Parathyroid adenoma (tissue), 2 donors: ENCODE results near the gene ART5.
"Not testable (repeated sequence)": the region's sequence is repeated elsewhere in the genome, so short reads cannot be mapped to it uniquely, and the experiment has no call there.

Experiments
- H2AFZ ChIP-seq: fragments of 300-600 bp; sonication (generic); one replicate; pipeline ENCODE4 v1.7.0; 2017; ENCODE audit warnings: antibody characterized with exemption, mild to moderate bottlenecking
- H3K27ac ChIP-seq: fragments of 300-600 bp; sonication (generic); one replicate; pipeline ENCODE4 v1.7.0; 2017
- H3K27me3 ChIP-seq: fragments of 300-600 bp; sonication (generic); one replicate; pipeline ENCODE4 v1.7.0; 2017; ENCODE audit warnings: low read length; ENCODE audit not compliant: control insufficient read depth, insufficient read depth
- H3K36me3 ChIP-seq: fragments of 300-600 bp; sonication (generic); one replicate; pipeline ENCODE4 v1.7.0; 2017; ENCODE audit warnings: low read length; ENCODE audit not compliant: control insufficient read depth, insufficient read depth
- H3K4me1 ChIP-seq: fragments of 300-600 bp; sonication (generic); one replicate; pipeline ENCODE4 v1.7.0; 2017; ENCODE audit warnings: control low read depth
- H3K4me2 ChIP-seq: fragments of 300-600 bp; sonication (generic); one replicate; pipeline ENCODE4 v1.7.0; 2017; ENCODE audit warnings: low read length
- H3K4me3 ChIP-seq: fragments of 300-600 bp; sonication (generic); one replicate; pipeline ENCODE4 v1.7.0; 2017; ENCODE audit warnings: low read depth, low read length
- H3K79me2 ChIP-seq: fragments of 300-600 bp; sonication (generic); one replicate; pipeline ENCODE4 v1.7.0; 2017; ENCODE audit warnings: control low read depth
- H3K9ac ChIP-seq: fragments of 300-600 bp; sonication (generic); one replicate; pipeline ENCODE4 v1.7.0; 2017; ENCODE audit warnings: mild to moderate bottlenecking
- H3K9me3 ChIP-seq: fragments of 300-600 bp; sonication (generic); one replicate; pipeline ENCODE4 v1.7.0; 2017; ENCODE audit warnings: low read length; ENCODE audit not compliant: control insufficient read depth
- TF ChIP-seq, protein P1 (sequence below): fragments of 300-600 bp; sonication (generic); IDR thresholded peaks from one replicate; pipeline ENCODE4 v1.7.0; 2017; ENCODE audit warnings: antibody characterized with exemption, mild to moderate bottlenecking
- donor health status: primary hyperparathyroidism.

The ART5 gene

GRCh38 chr11:3609416-3610265 is 32.2 kb downstream of the ART5 start:
- TF ChIP-seq, protein P1, sequence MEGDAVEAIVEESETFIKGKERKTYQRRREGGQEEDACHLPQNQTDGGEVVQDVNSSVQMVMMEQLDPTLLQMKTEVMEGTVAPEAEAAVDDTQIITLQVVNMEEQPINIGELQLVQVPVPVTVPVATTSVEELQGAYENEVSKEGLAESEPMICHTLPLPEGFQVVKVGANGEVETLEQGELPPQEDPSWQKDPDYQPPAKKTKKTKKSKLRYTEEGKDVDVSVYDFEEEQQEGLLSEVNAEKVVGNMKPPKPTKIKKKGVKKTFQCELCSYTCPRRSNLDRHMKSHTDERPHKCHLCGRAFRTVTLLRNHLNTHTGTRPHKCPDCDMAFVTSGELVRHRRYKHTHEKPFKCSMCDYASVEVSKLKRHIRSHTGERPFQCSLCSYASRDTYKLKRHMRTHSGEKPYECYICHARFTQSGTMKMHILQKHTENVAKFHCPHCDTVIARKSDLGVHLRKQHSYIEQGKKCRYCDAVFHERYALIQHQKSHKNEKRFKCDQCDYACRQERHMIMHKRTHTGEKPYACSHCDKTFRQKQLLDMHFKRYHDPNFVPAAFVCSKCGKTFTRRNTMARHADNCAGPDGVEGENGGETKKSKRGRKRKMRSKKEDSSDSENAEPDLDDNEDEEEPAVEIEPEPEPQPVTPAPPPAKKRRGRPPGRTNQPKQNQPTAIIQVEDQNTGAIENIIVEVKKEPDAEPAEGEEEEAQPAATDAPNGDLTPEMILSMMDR = peak; percentile 79
- no peak overlapping the region for H3K27ac ChIP-seq
- H3K9me3 ChIP-seq = no peaks in the 10 kb centered on the region
- no peak overlapping the region for H2AFZ ChIP-seq
- H3K79me2 ChIP-seq = no peaks in the 10 kb centered on the region
- no peak overlapping the region for H3K4me2 ChIP-seq
- H3K36me3 ChIP-seq = no peaks in the 10 kb centered on the region
- H3K4me1 ChIP-seq = peaks cover 4% of the 10 kb centered on the region
- no peak overlapping the region for H3K9ac ChIP-seq
- H3K4me3 ChIP-seq = no peak overlapping the region
- H3K27me3 ChIP-seq = no peaks in the 10 kb centered on the region

DNA sequence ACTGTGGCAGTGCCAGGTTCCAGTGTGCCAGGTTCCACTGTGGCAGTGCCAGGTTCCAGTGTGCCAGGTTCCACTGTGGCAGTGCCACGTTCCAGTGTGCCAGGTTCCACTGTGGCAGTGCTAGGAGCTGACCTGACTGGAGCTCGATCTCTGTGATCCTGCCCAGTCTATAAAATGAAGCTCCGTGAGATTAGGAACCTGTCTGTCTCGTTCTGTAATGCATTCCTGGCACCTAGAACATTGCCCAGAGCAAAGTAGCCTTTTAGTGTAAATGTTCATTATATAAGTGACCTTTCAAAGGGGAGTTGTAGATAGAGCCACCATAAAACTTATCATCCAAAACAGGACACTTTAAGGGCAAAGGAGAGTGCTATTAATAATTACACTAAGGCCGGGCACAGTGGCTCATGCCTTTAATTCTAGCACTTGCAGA is 36.0 kb downstream of the ART5 start:
- Histone ChIP-seq H3K9ac (no peak overlapping the region), H3K27ac (no peak overlapping the region), H3K36me3 (no peaks in the 10 kb centered on the region), H3K4me2 (no peak overlapping the region), H3K4me1 (no peaks in the 10 kb centered on the region), H3K4me3 (no peak overlapping the region), H3K27me3 (no peaks in the 10 kb centered on the region), H2AFZ (no peak overlapping the region), H3K9me3 (no peaks in the 10 kb centered on the region), H3K79me2 (no peaks in the 10 kb centered on the region)
- TF ChIP-seq, protein P1 = no peak

DNA sequence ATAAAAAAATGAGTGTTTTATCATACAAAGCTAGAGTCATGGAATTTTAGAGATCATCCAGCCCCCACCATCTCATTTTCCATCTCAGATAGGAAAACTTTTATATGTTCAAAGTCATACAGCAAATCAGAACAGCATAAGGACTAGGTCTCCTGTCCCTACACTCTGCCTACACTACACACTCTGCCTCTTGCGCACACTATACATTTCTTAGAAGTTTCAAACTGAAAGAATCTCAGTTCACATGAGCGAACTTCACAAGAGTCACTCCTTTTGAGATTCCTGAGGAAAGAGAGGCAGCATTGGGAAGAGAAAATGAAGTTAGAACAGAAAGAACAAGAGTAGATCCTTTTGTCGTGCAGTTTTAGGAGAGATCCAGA is 36.5 kb downstream of the ART5 start:
- Histone ChIP-seq H3K4me3 (no peak overlapping the region), H3K36me3 (no peaks in the 10 kb centered on the region), H3K4me1 (no peaks in the 10 kb centered on the region), H2AFZ (no peak overlapping the region), H3K9ac (no peak overlapping the region), H3K79me2 (no peaks in the 10 kb centered on the region), H3K27me3 (no peaks in the 10 kb centered on the region), H3K9me3 (no peaks in the 10 kb centered on the region), H3K27ac (no peak overlapping the region), H3K4me2 (no peak overlapping the region)
- TF ChIP-seq, protein P1 = no peak

DNA sequence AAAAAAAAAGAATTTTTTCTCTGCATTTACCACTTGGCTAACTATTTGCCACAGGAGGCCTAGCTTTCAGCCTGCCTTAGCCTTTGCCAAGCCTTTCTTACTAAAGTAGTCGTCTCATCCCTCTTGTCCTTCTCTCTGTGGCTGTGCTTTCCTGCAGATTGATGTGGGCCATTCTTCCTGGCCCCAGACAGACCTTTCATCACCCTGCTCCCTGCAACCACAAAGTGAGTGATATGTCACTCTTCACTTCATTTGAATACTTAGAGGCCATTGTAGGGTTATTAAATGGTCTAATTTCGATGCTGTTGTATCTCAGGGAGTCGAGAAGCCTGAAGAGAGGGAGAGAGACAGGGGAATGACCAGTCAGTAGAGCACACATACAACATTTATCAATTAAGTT is 37.6 kb downstream of the ART5 start:
- no peak overlapping the region for H3K4me2 ChIP-seq
- H3K27me3 ChIP-seq = no peaks in the 10 kb centered on the region
- no peak overlapping the region for H3K27ac ChIP-seq
- no peaks in the 10 kb centered on the region for H3K9me3 ChIP-seq
- no peak overlapping the region for H3K4me3 ChIP-seq
- H3K9ac ChIP-seq = no peak overlapping the region
- H3K36me3 ChIP-seq = no peaks in the 10 kb centered on the region
- H2AFZ ChIP-seq = no peak overlapping the region
- no peaks in the 10 kb centered on the region for H3K4me1 ChIP-seq
- no peaks in the 10 kb centered on the region for H3K79me2 ChIP-seq
- TF ChIP-seq, protein P1 = no peak

DNA sequence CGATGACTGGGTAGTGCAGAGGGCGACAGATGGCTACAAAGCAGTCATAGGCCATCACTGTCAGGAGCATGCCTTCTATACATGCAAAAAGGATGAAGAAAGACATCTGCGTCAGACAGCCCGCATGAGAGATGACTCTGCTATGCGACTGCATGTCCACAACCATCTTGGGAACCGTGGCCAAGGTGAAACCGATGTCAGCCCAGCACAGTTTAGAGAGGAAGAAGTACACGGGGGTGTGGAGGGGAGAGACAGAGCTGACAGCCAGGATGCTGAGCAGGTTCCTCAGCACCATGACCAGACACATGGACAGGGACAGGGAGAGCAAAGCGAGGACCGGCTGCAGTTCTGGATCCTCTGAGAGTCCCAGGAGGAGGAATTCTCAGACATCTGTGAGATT is 41.6 kb downstream of the ART5 start:
- H3K9ac ChIP-seq, H3K4me2 ChIP-seq, H3K4me1 ChIP-seq, H3K27me3 ChIP-seq, H3K79me2 ChIP-seq, H3K9me3 ChIP-seq, H3K36me3 ChIP-seq, H2AFZ ChIP-seq, H3K27ac ChIP-seq, H3K4me3 ChIP-seq: not testable (repeated sequence)

DNA sequence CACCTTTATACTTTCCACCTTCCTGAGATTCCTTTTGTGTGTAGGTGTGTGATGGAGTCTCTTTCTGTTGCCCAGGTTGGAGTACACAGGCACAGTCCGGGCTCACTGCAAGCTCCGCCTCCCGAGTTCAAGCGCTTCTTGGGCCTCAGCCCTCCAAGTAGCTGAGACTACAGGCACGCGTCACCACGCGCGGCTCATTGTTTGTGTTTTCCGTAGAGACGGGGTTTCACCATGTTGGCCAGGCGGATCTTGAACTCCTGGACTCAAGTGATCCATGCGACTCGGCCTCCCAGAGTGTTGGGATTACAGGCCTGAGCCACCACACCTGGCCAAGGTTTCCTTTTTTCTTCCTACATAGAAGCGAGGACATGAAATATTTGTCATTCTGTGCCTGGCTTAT is 44.0 kb downstream of the ART5 start:
- H3K9ac ChIP-seq, H3K4me1 ChIP-seq, H3K4me2 ChIP-seq, H3K79me2 ChIP-seq, H3K4me3 ChIP-seq, H3K27me3 ChIP-seq, H2AFZ ChIP-seq, H3K27ac ChIP-seq, H3K9me3 ChIP-seq, H3K36me3 ChIP-seq: not testable (repeated sequence)

- H3K27me3 ChIP-seq, H3K27ac ChIP-seq, H2AFZ ChIP-seq, H3K36me3 ChIP-seq, H3K4me2 ChIP-seq, H3K9ac ChIP-seq, H3K79me2 ChIP-seq, H3K9me3 ChIP-seq, H3K4me3 ChIP-seq, H3K4me1 ChIP-seq: not testable (repeated sequence)
Observed at GRCh38 chr11:3591326-3591725, 50.5 kb downstream of the ART5 start.

DNA sequence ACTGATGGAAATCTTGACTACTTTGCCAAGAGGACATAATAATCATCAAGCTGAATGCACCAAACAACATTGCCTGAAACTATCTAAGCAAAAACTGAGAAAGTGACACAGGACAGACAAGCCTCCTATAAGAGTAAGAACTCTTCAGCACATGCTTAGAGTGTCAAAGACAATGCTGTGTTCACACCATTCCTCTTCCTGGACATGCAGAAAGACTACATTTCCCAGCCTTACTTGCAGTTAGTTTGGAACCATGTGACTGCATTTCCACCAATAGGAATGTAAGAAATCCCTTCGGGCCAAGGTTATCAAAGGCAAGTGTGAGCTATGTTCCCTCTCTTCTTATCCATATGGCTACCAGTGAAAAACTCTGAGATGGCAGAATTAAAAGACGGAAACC is 51.6 kb downstream of the ART5 start:
- H2AFZ ChIP-seq, H3K4me3 ChIP-seq, H3K9ac ChIP-seq, H3K27ac ChIP-seq, H3K27me3 ChIP-seq, H3K4me2 ChIP-seq, H3K79me2 ChIP-seq, H3K9me3 ChIP-seq, H3K4me1 ChIP-seq, H3K36me3 ChIP-seq: not testable (repeated sequence)
